ENCODE measurements around the gene DCAKD.

DCAKD gene

GRCh38 chr17:45088741-45089140 is 37.3 kb upstream of the DCAKD start:
- ATAC-seq (ENCODE audit: low read depth) (no peak), DNase-seq (ENCODE audit: low spot score) (no peak)
- Histone ChIP-seq H3K4me1 (ENCODE audit: insufficient read depth, poor library complexity, severe bottlenecking) (peaks cover 17% of the 10 kb centered on the region), H3K27me3 (ENCODE audit: insufficient read depth, poor library complexity, severe bottlenecking) (no peaks in the 10 kb centered on the region), H3K9me3 (ENCODE audit: severe bottlenecking) (no peaks in the 10 kb centered on the region), H3K4me3 (ENCODE audit: severe bottlenecking) (no peak overlapping the region), H3K36me3 (ENCODE audit: low read depth) (peaks cover 92% of the 10 kb centered on the region), H3K27ac (ENCODE audit: poor library complexity, severe bottlenecking) (no peak overlapping the region)
- TF ChIP-seq, protein P1, sequence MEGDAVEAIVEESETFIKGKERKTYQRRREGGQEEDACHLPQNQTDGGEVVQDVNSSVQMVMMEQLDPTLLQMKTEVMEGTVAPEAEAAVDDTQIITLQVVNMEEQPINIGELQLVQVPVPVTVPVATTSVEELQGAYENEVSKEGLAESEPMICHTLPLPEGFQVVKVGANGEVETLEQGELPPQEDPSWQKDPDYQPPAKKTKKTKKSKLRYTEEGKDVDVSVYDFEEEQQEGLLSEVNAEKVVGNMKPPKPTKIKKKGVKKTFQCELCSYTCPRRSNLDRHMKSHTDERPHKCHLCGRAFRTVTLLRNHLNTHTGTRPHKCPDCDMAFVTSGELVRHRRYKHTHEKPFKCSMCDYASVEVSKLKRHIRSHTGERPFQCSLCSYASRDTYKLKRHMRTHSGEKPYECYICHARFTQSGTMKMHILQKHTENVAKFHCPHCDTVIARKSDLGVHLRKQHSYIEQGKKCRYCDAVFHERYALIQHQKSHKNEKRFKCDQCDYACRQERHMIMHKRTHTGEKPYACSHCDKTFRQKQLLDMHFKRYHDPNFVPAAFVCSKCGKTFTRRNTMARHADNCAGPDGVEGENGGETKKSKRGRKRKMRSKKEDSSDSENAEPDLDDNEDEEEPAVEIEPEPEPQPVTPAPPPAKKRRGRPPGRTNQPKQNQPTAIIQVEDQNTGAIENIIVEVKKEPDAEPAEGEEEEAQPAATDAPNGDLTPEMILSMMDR (IDR thresholded peaks at IDR 0.05; ENCODE audit: poor library complexity, severe bottlenecking): no peak

DNA sequence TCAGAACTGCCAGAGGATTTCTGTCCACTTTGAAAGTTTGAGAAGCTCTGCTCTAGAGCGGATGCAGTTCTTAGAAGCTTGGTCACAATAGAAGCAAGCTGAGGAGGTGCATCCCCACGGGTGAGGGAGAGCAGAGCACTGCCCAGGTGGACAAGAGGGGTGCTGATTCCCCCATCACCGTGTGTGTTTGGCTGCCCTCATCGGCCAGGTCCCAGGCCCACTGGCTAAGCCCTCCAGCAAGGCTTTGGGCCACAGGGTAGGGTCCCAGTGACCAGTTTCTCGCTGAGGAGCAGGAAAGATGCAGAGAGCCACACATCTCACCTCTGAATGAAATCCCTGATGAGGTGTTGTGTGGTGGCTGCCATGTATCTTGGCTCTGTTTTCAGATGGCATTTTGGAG is 36.5 kb upstream of the DCAKD start:
- TF ChIP-seq, protein P1 (IDR thresholded peaks at IDR 0.05; ENCODE audit: poor library complexity, severe bottlenecking): no peak
- peaks cover 10% of the 10 kb centered on the region for H3K4me1 ChIP-seq (ENCODE audit: insufficient read depth, poor library complexity, severe bottlenecking)
- ATAC-seq (ENCODE audit: low read depth) (no peak), DNase-seq (ENCODE audit: low spot score) (no peak)
- no peak overlapping the region for H3K4me3 ChIP-seq (ENCODE audit: severe bottlenecking)
- H3K9me3 ChIP-seq (ENCODE audit: severe bottlenecking): no peaks in the 10 kb centered on the region
- peaks cover 93% of the 10 kb centered on the region for H3K36me3 ChIP-seq (ENCODE audit: low read depth)
- H3K27me3 ChIP-seq (ENCODE audit: insufficient read depth, poor library complexity, severe bottlenecking): no peaks in the 10 kb centered on the region
- no peak overlapping the region for H3K27ac ChIP-seq (ENCODE audit: poor library complexity, severe bottlenecking)

DNA sequence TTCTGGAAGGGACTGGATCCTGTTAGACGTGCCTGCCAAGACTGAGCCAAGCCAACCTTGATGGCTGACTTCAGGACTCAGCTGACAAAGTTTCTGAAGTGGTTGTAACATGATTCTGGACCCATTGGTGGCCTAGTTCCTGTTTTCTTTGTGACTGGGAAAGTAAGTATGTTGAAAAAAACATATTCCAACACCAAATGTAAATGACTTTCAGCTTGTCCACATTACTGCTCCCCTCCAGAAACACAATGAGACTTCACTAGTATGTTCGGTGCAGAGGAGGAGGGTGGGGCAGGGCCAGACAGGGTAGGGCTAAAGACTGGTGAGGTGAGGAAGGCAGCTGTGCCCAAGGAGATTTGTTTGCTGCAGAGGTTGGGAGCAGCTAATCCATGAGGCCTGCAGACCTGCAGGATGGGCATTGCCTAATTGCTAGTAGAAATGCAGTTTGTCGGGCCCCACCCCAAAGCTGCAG is 36.1 kb upstream of the DCAKD start:
- ATAC-seq (ENCODE audit: low read depth) (no peak), DNase-seq (ENCODE audit: low spot score) (no peak)
- peaks cover 97% of the 10 kb centered on the region for H3K36me3 ChIP-seq (ENCODE audit: low read depth)
- H3K9me3 ChIP-seq (ENCODE audit: severe bottlenecking): no peaks in the 10 kb centered on the region
- H3K27me3 ChIP-seq (ENCODE audit: insufficient read depth, poor library complexity, severe bottlenecking): no peaks in the 10 kb centered on the region
- H3K4me1 ChIP-seq (ENCODE audit: insufficient read depth, poor library complexity, severe bottlenecking): peaks cover 5% of the 10 kb centered on the region
- H3K4me3 ChIP-seq (ENCODE audit: severe bottlenecking): no peak overlapping the region
- TF ChIP-seq, protein P1 (IDR thresholded peaks at IDR 0.05; ENCODE audit: poor library complexity, severe bottlenecking): no peak
- H3K27ac ChIP-seq (ENCODE audit: poor library complexity, severe bottlenecking): no peak overlapping the region

GRCh38 chr17:45086865-45087503 is 35.6 kb upstream of the DCAKD start:
- peaks cover 100% of the 10 kb centered on the region for H3K36me3 ChIP-seq (ENCODE audit: low read depth)
- no peak overlapping the region for H3K4me3 ChIP-seq (ENCODE audit: severe bottlenecking)
- TF ChIP-seq, protein P1 (IDR thresholded peaks at IDR 0.05; ENCODE audit: poor library complexity, severe bottlenecking): no peak
- H3K9me3 ChIP-seq (ENCODE audit: severe bottlenecking): no peaks in the 10 kb centered on the region
- H3K27me3 ChIP-seq (ENCODE audit: insufficient read depth, poor library complexity, severe bottlenecking): no peaks in the 10 kb centered on the region
- no peak overlapping the region for H3K27ac ChIP-seq (ENCODE audit: poor library complexity, severe bottlenecking)
- no peak for DNase-seq (ENCODE audit: low spot score)
- peaks cover 2% of the 10 kb centered on the region for H3K4me1 ChIP-seq (ENCODE audit: insufficient read depth, poor library complexity, severe bottlenecking)
- no peak for ATAC-seq (ENCODE audit: low read depth)

DNA sequence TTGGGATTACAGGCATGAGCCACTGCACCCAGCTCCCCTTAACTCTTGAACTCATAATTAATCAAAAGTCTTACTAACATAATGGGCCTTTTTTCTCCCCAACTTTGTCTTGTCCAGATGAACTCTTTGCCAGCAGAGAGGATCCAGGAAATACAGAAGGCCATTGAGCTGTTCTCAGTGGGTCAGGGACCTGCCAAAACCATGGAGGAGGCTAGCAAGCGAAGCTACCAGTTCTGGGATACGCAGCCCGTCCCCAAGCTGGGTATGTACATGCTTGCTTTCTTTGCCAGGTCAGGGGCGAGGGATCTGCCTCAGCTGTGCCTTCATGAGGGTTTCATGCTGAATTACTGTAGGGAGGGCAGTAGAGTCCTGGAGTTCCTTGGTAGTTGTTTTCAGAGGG is 35.0 kb upstream of the DCAKD start:
- peaks cover 100% of the 10 kb centered on the region for H3K36me3 ChIP-seq (ENCODE audit: low read depth)
- DNase-seq (ENCODE audit: low spot score) (no peak), ATAC-seq (ENCODE audit: low read depth) (no peak)
- no peak overlapping the region for H3K27ac ChIP-seq (ENCODE audit: poor library complexity, severe bottlenecking)
- no peaks in the 10 kb centered on the region for H3K4me1 ChIP-seq (ENCODE audit: insufficient read depth, poor library complexity, severe bottlenecking)
- no peak overlapping the region for H3K4me3 ChIP-seq (ENCODE audit: severe bottlenecking)
- H3K27me3 ChIP-seq (ENCODE audit: insufficient read depth, poor library complexity, severe bottlenecking): no peaks in the 10 kb centered on the region
- H3K9me3 ChIP-seq (ENCODE audit: severe bottlenecking): no peaks in the 10 kb centered on the region
- TF ChIP-seq, protein P1 (IDR thresholded peaks at IDR 0.05; ENCODE audit: poor library complexity, severe bottlenecking): no peak

Measured in RWPE2 (cell line).